HFFc6 (cell line): ENCODE data around the gene CTSS. TPM values are rescaled to one million over a fixed set of nuclear protein-coding genes. Genes with fewer than 3 reads are reported as not detected.
A peak's percentile ranks its signal among the peaks of the same experiment; 100 is the strongest.

Experiments used
- DNase-seq: peaks from one replicate; pipeline ENCODE4 v3.0.0-alpha.2; 2018
- H3K27ac Mint-ChIP-seq: 2 replicates; pipeline ENCODE4 v1.8.0; 2020; ENCODE audit warnings: mild to moderate bottlenecking, mixed read lengths
- H3K27me3 Mint-ChIP-seq: 2 replicates; pipeline ENCODE4 v1.8.0; 2021; ENCODE audit warnings: mild to moderate bottlenecking, moderate library complexity, mixed read lengths; ENCODE audit not compliant: insufficient read depth
- H3K36me3 Mint-ChIP-seq: 2 replicates; pipeline ENCODE4 v1.8.0; 2021; ENCODE audit warnings: low read depth, mixed read lengths
- H3K4me1 Mint-ChIP-seq: 2 replicates; pipeline ENCODE4 v1.8.0; 2020; ENCODE audit warnings: low read depth, mixed read lengths
- H3K4me3 Mint-ChIP-seq: 2 replicates; pipeline ENCODE4 v1.8.0; 2020; ENCODE audit warnings: mild to moderate bottlenecking, moderate library complexity, mixed read lengths
- H3K9me3 Mint-ChIP-seq: 2 replicates; pipeline ENCODE4 v1.8.0; 2020; ENCODE audit warnings: mild to moderate bottlenecking, mixed read lengths
- total RNA-seq, 6 experiments: library from RNA; stranded (reverse); fragmentation: NEBNext Ultra II Directional; extraction: Animal tissue kit (Norgen Biotek cat#: 25700); gene quantifications; 2 replicates in 1 of 6; 3 replicates in 5 of 6; pipeline ENCODE4 v1.2.3, GENCODE V29; 2021
- TF ChIP-seq, protein P1 (sequence below): fragments of 200-600 bp; sonication (generic); IDR thresholded peaks from 2 replicates; pipeline ENCODE4 v1.5.0; 2021; ENCODE audit warnings: antibody characterized with exemption, mild to moderate bottlenecking

Gene CTSS
- total RNA-seq, 6 experiments from 2014 or later, result 0.14 to 0.77 (median 0.31) TPM; not detected in 1

DNA sequence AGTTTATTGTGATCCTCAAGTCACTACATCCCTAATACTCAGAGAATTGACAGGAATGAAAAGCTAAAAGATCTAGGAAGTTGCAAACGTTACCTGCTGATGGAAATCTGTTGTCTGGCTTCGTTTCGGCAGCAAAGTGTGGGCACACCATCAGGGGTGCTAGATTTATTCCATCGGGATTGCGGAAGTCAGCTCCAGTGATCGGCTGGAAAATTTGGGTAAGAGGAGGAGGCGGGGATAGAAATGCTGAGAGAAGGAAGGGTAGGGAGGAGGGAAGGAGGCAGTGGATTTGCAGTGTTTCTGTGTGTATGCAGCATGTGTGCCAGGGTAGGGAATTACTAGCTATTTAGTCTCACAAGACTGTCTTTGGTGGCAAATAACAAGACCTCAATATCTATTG is 42.5 kb upstream of the CTSS start, which contains the start of gene CTSK:
CTSK (minus strand) TSS at position 140 of the 400 bp plus-strand sequence. CDS start 1,455 bp downstream, outside the sequence.
- peak within 1 kb of the TSS; percentile 80 for H3K4me3 Mint-ChIP-seq
- DNase-seq, result no peak
- peak within 1 kb of the TSS; percentile 68 for H3K27ac Mint-ChIP-seq
- peaks cover 15% of the 10 kb centered on the region for H3K36me3 Mint-ChIP-seq
- peaks cover 53% of the 10 kb centered on the region for H3K4me1 Mint-ChIP-seq
- TF ChIP-seq, protein P1, sequence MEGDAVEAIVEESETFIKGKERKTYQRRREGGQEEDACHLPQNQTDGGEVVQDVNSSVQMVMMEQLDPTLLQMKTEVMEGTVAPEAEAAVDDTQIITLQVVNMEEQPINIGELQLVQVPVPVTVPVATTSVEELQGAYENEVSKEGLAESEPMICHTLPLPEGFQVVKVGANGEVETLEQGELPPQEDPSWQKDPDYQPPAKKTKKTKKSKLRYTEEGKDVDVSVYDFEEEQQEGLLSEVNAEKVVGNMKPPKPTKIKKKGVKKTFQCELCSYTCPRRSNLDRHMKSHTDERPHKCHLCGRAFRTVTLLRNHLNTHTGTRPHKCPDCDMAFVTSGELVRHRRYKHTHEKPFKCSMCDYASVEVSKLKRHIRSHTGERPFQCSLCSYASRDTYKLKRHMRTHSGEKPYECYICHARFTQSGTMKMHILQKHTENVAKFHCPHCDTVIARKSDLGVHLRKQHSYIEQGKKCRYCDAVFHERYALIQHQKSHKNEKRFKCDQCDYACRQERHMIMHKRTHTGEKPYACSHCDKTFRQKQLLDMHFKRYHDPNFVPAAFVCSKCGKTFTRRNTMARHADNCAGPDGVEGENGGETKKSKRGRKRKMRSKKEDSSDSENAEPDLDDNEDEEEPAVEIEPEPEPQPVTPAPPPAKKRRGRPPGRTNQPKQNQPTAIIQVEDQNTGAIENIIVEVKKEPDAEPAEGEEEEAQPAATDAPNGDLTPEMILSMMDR, result no peak
- H3K9me3 Mint-ChIP-seq, result no peaks in the 10 kb centered on the region
- peaks cover 2% of the 10 kb centered on the region; the same call in 1 of the 2 replicates for H3K27me3 Mint-ChIP-seq

DNA sequence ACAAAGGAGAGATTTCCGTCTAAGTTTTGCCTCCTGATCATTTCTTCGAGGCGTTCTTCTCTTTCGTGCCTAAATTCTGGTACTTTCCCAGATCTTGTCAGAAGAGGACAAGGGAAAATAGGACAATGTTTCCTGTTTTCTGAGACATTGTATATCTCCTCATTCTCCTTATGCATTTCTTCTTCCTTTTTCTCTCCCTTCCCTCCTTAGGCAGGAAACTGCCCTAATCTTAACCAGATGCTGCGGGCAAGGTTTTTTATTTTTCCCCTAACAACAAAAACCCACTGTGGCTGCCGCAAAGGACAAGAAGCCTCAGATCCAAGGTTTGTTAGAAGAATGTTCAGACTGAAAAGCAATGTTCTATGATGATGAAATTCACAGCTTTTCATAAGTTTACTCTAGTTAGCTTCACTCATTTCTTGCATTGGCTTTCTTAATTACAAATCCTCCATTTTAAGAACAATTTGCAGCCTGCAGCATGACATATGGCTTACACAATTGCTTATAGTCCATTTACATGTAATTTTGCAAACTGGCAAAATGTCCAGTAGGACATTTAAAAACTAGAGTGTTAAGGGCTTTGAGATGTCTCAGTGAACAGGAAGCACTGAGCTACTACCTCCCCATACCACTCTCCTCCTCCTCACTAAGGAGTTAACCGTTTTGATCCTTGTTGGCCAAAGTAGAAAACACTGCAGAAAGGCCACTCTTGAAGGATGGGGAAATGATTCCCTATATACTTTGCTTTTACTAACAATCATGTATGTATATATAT is 41.9 kb upstream of the CTSS start:
- DNase-seq, result no peak
- peak overlapping the region; percentile 80 for H3K4me3 Mint-ChIP-seq
- H3K9me3 Mint-ChIP-seq, result no peaks in the 10 kb centered on the region
- H3K36me3 Mint-ChIP-seq, result peaks cover 20% of the 10 kb centered on the region
- peaks cover 53% of the 10 kb centered on the region for H3K4me1 Mint-ChIP-seq
- H3K27ac Mint-ChIP-seq, result peak overlapping the region; percentile 68; the same call in 1 of the 2 replicates
- peaks cover 2% of the 10 kb centered on the region; the same call in 1 of the 2 replicates for H3K27me3 Mint-ChIP-seq
- TF ChIP-seq, protein P1, result no peak

DNA sequence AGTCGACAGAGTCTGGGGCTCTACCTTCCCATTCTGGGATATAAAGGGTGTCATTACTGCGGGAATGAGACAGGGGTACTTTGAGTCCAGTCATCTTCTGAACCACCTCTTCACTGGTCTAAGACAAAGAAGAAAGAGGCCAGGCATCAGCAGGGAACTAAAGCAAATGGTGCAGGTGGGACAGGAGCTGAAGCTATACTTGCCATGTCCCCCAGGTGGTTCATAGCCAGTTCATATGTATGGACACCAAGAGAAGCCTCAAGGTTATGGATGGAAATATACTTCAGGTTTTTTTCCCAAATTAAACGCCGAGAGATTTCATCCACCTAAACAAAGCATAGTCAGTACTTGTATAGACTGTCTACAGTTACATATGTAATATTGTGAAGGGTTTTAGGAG is 40.3 kb upstream of the CTSS start:
- H3K9me3 Mint-ChIP-seq, result no peaks in the 10 kb centered on the region
- no peak for DNase-seq
- H3K27ac Mint-ChIP-seq, result peak overlapping the region; percentile 2; the same call in 1 of the 2 replicates
- peaks cover 53% of the 10 kb centered on the region for H3K4me1 Mint-ChIP-seq
- peak overlapping the region; percentile 80; the same call in 1 of the 2 replicates for H3K4me3 Mint-ChIP-seq
- H3K36me3 Mint-ChIP-seq, result peaks cover 21% of the 10 kb centered on the region
- peaks cover 2% of the 10 kb centered on the region; the same call in 1 of the 2 replicates for H3K27me3 Mint-ChIP-seq
- TF ChIP-seq, protein P1, result 0 out of 2 replicates have a peak, but pooled peaks have one; percentile 9

DNA sequence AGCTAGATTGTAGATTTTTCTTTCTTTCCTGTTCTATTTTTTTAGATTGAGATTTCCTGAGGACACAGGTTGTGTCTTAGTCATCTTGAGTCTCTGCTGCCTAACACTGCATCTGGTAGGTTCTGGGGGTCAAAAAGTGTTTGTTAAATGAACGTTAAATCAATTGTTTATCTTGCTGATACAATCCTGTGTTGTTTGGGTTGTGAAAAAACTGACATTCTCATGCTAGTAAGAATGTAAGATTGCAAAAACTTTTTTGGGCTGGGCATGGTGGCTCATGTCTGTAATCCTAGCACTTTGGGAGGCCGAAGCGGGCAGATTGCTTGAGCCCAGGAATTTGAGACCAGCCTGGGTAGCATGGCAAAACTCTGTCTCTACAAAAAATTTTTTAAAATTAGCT is 39.1 kb upstream of the CTSS start:
- no peak for DNase-seq
- TF ChIP-seq, protein P1, result no peak
- Mint-ChIP-seq H3K27ac (no peak overlapping the region), H3K36me3 (peaks cover 17% of the 10 kb centered on the region), H3K4me1 (peaks cover 46% of the 10 kb centered on the region), H3K9me3 (no peaks in the 10 kb centered on the region), H3K27me3 (peaks cover 2% of the 10 kb centered on the region; the same call in 1 of the 2 replicates), H3K4me3 (no peak overlapping the region)

DNA sequence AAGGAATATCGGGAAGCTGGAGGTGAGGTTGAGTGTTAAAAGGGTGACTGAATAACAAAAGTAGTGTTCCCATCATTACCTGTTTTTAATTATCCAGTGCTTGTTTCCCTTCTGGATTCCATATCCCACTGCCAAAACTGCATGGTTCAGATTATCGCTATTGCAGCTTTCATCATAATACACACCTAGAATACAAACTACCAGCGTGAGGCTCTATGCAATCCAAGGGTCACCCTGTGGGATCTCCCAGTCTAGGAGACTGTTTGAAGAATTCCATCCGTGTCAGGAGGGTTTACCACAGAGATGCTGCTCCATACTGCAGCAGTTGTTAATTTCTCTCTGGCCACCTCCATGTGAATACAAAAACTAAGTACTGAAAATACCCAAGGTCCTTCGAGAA is 33.5 kb upstream of the CTSS start:
- Mint-ChIP-seq H3K4me3 (no peak overlapping the region), H3K27me3 (peaks cover 2% of the 10 kb centered on the region; the same call in 1 of the 2 replicates), H3K36me3 (peaks cover 47% of the 10 kb centered on the region), H3K27ac (no peak overlapping the region), H3K4me1 (peaks cover 8% of the 10 kb centered on the region; the same call in 1 of the 2 replicates), H3K9me3 (no peaks in the 10 kb centered on the region)
- no peak for DNase-seq
- TF ChIP-seq, protein P1, result no peak
